ENCODE measurements around the gene PPFIA1. TPM values are rescaled to one million over a fixed set of nuclear protein-coding genes. Genes with fewer than 3 reads are reported as not detected.

Gene PPFIA1
- polyA plus RNA-seq, 2 of the 4 experiments (the other 2 are of a cell fraction): 23.3 to 45.6 TPM

DNA sequence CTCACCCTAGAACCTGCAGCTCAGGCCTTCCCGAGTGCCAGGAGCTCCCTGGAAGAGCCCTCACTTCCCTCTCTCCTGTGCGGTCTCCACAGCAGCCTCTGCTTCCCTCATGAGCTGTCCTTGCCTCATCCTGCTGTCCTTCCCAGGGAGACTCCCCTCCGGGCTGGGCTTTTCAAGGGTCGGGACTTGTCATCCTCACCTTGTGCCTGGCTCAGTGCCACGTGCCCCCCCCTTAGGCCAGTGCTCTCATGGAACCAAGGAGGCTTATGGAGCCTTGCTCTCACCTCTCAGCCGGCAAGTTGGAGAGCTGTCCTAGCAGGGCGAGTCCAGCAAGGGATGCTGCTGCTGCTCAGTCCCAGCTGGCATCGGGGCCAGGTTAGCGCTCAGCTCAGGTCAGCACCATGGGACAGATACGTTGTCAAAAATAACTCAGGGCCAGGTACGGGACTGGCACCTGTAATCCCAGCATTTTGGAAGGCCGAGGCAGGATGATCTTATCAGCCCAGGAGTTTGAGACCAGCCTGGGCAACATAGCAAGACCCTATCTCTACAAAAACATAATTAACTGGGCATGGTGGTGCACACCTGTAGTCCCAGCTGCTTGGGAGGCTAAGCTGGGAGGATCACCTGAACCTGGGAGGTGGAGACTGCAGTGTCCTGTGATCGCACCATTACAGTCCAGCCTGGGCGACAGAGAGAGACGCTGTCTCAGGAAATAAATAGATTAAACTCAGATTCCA, 141.4 kb downstream of the PPFIA1 start:
- DNase-seq (ENCODE audit: low read depth in 1 of 2, low spot score in 1 of 2): no peak
- Histone ChIP-seq H3K4me3 (no peak overlapping the region), H3K4me1 (no peaks in the 10 kb centered on the region), H3K9me3 (no peaks in the 10 kb centered on the region), H3K4me2 (no peak overlapping the region), H3K27ac (no peak overlapping the region)
- ChIA-PET POLR2A (no interaction called here), CTCF (no interaction called here)
- FAIRE-seq: no peak
- TF ChIP-seq POLR2A (IDR thresholded peaks at IDR 0.05; ENCODE audit: low read length): no peak
- no peak for TF ChIP-seq SMC3 (IDR thresholded peaks at IDR 0.05)
- no peak for TF ChIP-seq CBX2 (IDR thresholded peaks at IDR 0.05; ENCODE audit: borderline replicate concordance, low read depth)
- TF ChIP-seq, protein P1, sequence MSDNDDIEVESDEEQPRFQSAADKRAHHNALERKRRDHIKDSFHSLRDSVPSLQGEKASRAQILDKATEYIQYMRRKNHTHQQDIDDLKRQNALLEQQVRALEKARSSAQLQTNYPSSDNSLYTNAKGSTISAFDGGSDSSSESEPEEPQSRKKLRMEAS (IDR thresholded peaks at IDR 0.05): no peak
- no peak for TF ChIP-seq CHD4 (IDR thresholded peaks at IDR 0.05; ENCODE audit: borderline replicate concordance)
- no peak for TF ChIP-seq PBX3 (IDR thresholded peaks at IDR 0.05)
- TF ChIP-seq CBX8 (IDR thresholded peaks at IDR 0.05): no peak
- no peak for TF ChIP-seq FOSB (CRISPR knock-in tag; IDR thresholded peaks at IDR 0.05)
- TF ChIP-seq FOSL2 (IDR thresholded peaks at IDR 0.05): no peak
- TF ChIP-seq FOSL2 (CRISPR knock-in tag; IDR thresholded peaks at IDR 0.05): no peak
- TF ChIP-seq BHLHE40 (IDR thresholded peaks at IDR 0.05; ENCODE audit: low read depth, low read length): no peak
- TF ChIP-seq JUN (IDR thresholded peaks at IDR 0.05): no peak
- TF ChIP-seq MAFK (IDR thresholded peaks at IDR 0.05; ENCODE audit: partially characterized antibody): no peak
- no peak for TF ChIP-seq ELK1 (IDR thresholded peaks at IDR 0.05; ENCODE audit: low read depth, low read length)
- TF ChIP-seq HOXB5 (CRISPR knock-in tag; IDR thresholded peaks at IDR 0.05): no peak
- no peak for TF ChIP-seq RCOR1 (IDR thresholded peaks at IDR 0.05; ENCODE audit: low read depth, low read length)
- no peak for TF ChIP-seq RNF2 (IDR thresholded peaks at IDR 0.05; ENCODE audit: borderline replicate concordance, low read depth)
- TF ChIP-seq RAD21 (conservative IDR thresholded peaks at IDR 0.05 in 1 of 2, IDR thresholded peaks at IDR 0.05 in 1 of 2): no peak
- TF ChIP-seq HDAC2 (IDR thresholded peaks at IDR 0.05): no peak
- whole genome bisulfite sequencing (ENCODE audit: missing lambda C conversion rate): 94% methylated on average over 14 of the region's 15 CpGs
- no peak for ATAC-seq

GRCh38 chr11:70413151-70413550, 142.7 kb downstream of the PPFIA1 start:
- H3K4me3 ChIP-seq: no peak overlapping the region

DNA sequence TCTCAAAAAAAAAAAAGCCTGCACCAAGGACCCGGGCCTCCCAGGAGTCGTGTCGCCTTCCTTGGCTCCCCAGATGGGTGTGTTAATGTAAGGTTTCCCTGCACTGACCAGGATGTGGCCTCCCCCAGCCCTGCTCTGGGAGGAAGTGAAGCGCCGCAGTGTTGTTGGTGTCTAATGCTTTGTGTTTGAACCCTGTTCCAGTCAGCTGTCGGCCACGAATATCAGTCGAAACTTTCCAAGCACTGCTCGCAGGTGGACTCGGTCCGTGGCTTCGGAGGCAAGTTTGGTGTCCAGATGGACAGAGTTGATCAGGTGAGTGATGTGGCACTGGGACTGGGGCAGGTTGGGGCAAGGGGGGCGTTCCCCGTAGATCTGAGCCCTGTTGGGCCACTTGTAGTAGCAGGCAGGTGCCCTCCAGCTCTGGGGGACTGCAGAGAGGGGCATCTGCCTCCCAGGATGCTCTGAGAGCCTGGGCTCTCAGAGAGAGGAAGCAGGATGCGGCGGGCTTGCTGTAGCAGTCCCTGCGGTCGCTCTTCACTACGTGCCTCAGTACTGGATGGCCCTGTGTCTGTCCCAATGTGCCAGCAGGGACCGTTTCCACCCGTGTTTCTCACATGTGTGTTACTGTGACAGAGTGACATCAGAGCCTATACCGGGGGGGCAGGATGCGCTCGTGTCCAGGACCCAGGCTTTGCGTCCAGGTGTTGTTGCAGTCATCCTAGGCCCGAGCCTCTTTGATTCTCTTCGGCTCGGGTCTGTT, 144.0 kb downstream of the PPFIA1 start:
- H3K9me3 ChIP-seq: no peaks in the 10 kb centered on the region
- no peak overlapping the region for H3K27ac ChIP-seq
- WGBS (ENCODE audit: missing lambda C conversion rate): 92% methylated on average over 28 of the region's 28 CpGs
- peak in 1 of 2 experiments; percentile 29; a peak in 3 of 6 replicates for ATAC-seq
- DNase-seq (ENCODE audit: low read depth in 1 of 2, low spot score in 1 of 2): no peak
- H3K4me2 ChIP-seq: no peak overlapping the region
- H3K4me3 ChIP-seq: no peak overlapping the region
- no peak for FAIRE-seq
- no peaks in the 10 kb centered on the region for H3K4me1 ChIP-seq
- ChIA-PET CTCF (interaction anchor here (0.6 to 1.5 kb wide), 4 partner anchors 10 to 57 kb away, joined by 3 to 4 read pairs (median 3); no protein-coding TSS in a partner anchor), POLR2A (no interaction called here)
- TF ChIP-seq ZSCAN20 (CRISPR knock-in tag; IDR thresholded peaks at IDR 0.05): no peak
- TF ChIP-seq TFCP2L1 (CRISPR knock-in tag; IDR thresholded peaks at IDR 0.05): no peak
- TF ChIP-seq ESRRA (IDR thresholded peaks at IDR 0.05; ENCODE audit: borderline replicate concordance, low read length): no peak
- TF ChIP-seq, protein P2, sequence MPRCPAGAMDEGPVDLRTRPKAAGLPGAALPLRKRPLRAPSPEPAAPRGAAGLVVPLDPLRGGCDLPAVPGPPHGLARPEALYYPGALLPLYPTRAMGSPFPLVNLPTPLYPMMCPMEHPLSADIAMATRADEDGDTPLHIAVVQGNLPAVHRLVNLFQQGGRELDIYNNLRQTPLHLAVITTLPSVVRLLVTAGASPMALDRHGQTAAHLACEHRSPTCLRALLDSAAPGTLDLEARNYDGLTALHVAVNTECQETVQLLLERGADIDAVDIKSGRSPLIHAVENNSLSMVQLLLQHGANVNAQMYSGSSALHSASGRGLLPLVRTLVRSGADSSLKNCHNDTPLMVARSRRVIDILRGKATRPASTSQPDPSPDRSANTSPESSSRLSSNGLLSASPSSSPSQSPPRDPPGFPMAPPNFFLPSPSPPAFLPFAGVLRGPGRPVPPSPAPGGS (IDR thresholded peaks at IDR 0.05): no peak
- no peak for TF ChIP-seq ZFP36 (IDR thresholded peaks at IDR 0.05; ENCODE audit: borderline replicate concordance, partially characterized antibody)
- no peak for TF ChIP-seq MAZ (IDR thresholded peaks at IDR 0.05; ENCODE audit: borderline replicate concordance, low read depth, low read length)
- TF ChIP-seq ZNF302 (CRISPR knock-in tag; IDR thresholded peaks at IDR 0.05): no peak
- TF ChIP-seq RFX5 (IDR thresholded peaks at IDR 0.05): no peak
- no peak for TF ChIP-seq HOXB13 (CRISPR knock-in tag; IDR thresholded peaks at IDR 0.05; ENCODE audit: low read depth)
- TF ChIP-seq HES2 (IDR thresholded peaks at IDR 0.05): no peak
- TF ChIP-seq PBX3 (IDR thresholded peaks at IDR 0.05): no peak

More at GRCh38 chr11:70413151-70413550, 142.7 kb downstream of the PPFIA1 start:
- FAIRE-seq: no peak
- no peak overlapping the region for H3K4me2 ChIP-seq
- CTCF ChIA-PET: no interaction called here
- POLR2A ChIA-PET: no interaction called here
- no peaks in the 10 kb centered on the region for H3K4me1 ChIP-seq
- 90% methylated on average over 8 of the region's 10 CpGs for WGBS (ENCODE audit: missing lambda C conversion rate)
- TF ChIP-seq PHF8 (IDR thresholded peaks at IDR 0.05; ENCODE audit: borderline replicate concordance, low read depth): no peak
- no peak for DNase-seq (ENCODE audit: low read depth in 1 of 2, low spot score in 1 of 2)
- no peak overlapping the region for H3K27ac ChIP-seq
- no peak for ATAC-seq
- H3K9me3 ChIP-seq: no peaks in the 10 kb centered on the region
